MM.1S (cell line): ENCODE results near the gene IL33.

Source experiments
- EZH2phosphoT487 ChIP-seq: fragments of 300-600 bp; sonication (generic); IDR thresholded peaks from 2 replicates; pipeline ENCODE4 v1.6.1; 2018; ENCODE audit warnings: antibody characterized with exemption, low read length
- TF ChIP-seq, protein P1 (sequence below): fragments of 300-600 bp; sonication (generic); IDR thresholded peaks from 2 replicates; pipeline ENCODE4 v1.5.1; 2016; ENCODE audit warnings: antibody characterized with exemption, low read length, mixed read lengths

GRCh38 chr9:6195714-6196360, 19.8 kb upstream of the IL33 start:
- no peak for TF ChIP-seq EZH2phosphoT487
- TF ChIP-seq, protein P1, sequence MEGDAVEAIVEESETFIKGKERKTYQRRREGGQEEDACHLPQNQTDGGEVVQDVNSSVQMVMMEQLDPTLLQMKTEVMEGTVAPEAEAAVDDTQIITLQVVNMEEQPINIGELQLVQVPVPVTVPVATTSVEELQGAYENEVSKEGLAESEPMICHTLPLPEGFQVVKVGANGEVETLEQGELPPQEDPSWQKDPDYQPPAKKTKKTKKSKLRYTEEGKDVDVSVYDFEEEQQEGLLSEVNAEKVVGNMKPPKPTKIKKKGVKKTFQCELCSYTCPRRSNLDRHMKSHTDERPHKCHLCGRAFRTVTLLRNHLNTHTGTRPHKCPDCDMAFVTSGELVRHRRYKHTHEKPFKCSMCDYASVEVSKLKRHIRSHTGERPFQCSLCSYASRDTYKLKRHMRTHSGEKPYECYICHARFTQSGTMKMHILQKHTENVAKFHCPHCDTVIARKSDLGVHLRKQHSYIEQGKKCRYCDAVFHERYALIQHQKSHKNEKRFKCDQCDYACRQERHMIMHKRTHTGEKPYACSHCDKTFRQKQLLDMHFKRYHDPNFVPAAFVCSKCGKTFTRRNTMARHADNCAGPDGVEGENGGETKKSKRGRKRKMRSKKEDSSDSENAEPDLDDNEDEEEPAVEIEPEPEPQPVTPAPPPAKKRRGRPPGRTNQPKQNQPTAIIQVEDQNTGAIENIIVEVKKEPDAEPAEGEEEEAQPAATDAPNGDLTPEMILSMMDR, result no peak
